AG08395 (cell line): Measurements from ENCODE around the gene JAML.
A peak's percentile ranks its signal among the peaks of the same experiment; 100 is the strongest.

Source experiments
- DNase-seq: peaks from one replicate; pipeline ENCODE4 v3.0.0; 2012; ENCODE audit warnings: mixed read lengths, low spot score

JAML gene

GRCh38 chr11:118167906-118168305 lies 56.9 kb downstream of the JAML start:
- DNase-seq = no peak

GRCh38 chr11:118167253-118167652 lies 57.6 kb downstream of the JAML start:
- DNase-seq = no peak

- DNase-seq = no peak
Observed at GRCh38 chr11:118166641-118167040, 58.2 kb downstream of the JAML start.

GRCh38 chr11:118164885-118165284 lies 59.9 kb downstream of the JAML start:
- DNase-seq = no peak

GRCh38 chr11:118163494-118163893 lies 61.3 kb downstream of the JAML start:
- DNase-seq = no peak

GRCh38 chr11:118162846-118163245 lies 62.0 kb downstream of the JAML start:
- no peak for DNase-seq

GRCh38 chr11:118161786-118162185 lies 63.0 kb downstream of the JAML start:
- DNase-seq = no peak

- DNase-seq = no peak
Observed at GRCh38 chr11:118157186-118157895, 67.5 kb downstream of the JAML start.

GRCh38 chr11:118156531-118157185 lies 68.2 kb downstream of the JAML start:
- no peak for DNase-seq

GRCh38 chr11:118155776-118156530 lies 68.9 kb downstream of the JAML start:
- no peak for DNase-seq

GRCh38 chr11:118154641-118155040 lies 70.2 kb downstream of the JAML start:
- no peak for DNase-seq

- DNase-seq = no peak
Observed at GRCh38 chr11:118153976-118154375, 70.8 kb downstream of the JAML start.

- no peak for DNase-seq
Observed at GRCh38 chr11:118153516-118153915, 71.3 kb downstream of the JAML start.

- peak; percentile 71 for DNase-seq
Observed at GRCh38 chr11:118152552-118153471, 72.0 kb downstream of the JAML start, which contains the start of gene SCN4B. Gene SCN4B (minus strand): TSS chr11:118152823. CDS start chr11:118152673, 150 bp downstream.

- no peak for DNase-seq
Observed at GRCh38 chr11:118152020-118152551, 72.7 kb downstream of the JAML start.

- no peak for DNase-seq
Observed at GRCh38 chr11:118151431-118151830, 73.4 kb downstream of the JAML start.

- DNase-seq = no peak
Observed at GRCh38 chr11:118149493-118149892, 75.3 kb downstream of the JAML start.

- no peak for DNase-seq
Observed at GRCh38 chr11:118148856-118149255, 76.0 kb downstream of the JAML start.

- no peak for DNase-seq
Observed at GRCh38 chr11:118148240-118148639, 76.6 kb downstream of the JAML start.

GRCh38 chr11:118147502-118147901 lies 77.3 kb downstream of the JAML start:
- DNase-seq = no peak

- DNase-seq = no peak
Observed at GRCh38 chr11:118146554-118146953, 78.3 kb downstream of the JAML start.
